Spleen (tissue), 7 donors: ENCODE measurements around the gene MEOX1.

Source experiments
- POLR2A ChIP-seq, 3 donors: fragments of 450-650 bp; IDR thresholded peaks; one replicate each; pipeline ENCODE4 v1.5.1; 2017; ENCODE audit warnings: antibody characterized with exemption in 3 of 3, mild to moderate bottlenecking in 1 of 3
- POLR2AphosphoS5 ChIP-seq, 3 donors: sonication (generic); formaldehyde crosslinking; IDR thresholded peaks; one replicate each; pipeline ENCODE4 v1.5.1; 2017; ENCODE audit warnings: antibody characterized with exemption in 3 of 3
- TF ChIP-seq, protein P1 (sequence below), 11 experiments: fragments of 200-600 bp in 7 of 11; fragments of 450-650 bp in 4 of 11; sonication (generic) in 4 of 11; IDR thresholded peaks in 8 of 11; conservative IDR thresholded peaks in 3 of 11; 1 replicate in 7 of 11; 2 replicates in 4 of 11; pipeline versions ENCODE4 v1.4.0 to v1.8.0; 2016 to 2021; ENCODE audit warnings: antibody characterized with exemption in 11 of 11, inconsistent platforms in 4 of 11, mild to moderate bottlenecking in 1 of 11
- donor health status: DM: no; HTN: no; CAD: no; lungs with moderate emphysema.
- donor health status: DM: no; HTN: no; CAD: no.
- donor health status: DM: no; HTN: no; CAD: no.

DNA sequence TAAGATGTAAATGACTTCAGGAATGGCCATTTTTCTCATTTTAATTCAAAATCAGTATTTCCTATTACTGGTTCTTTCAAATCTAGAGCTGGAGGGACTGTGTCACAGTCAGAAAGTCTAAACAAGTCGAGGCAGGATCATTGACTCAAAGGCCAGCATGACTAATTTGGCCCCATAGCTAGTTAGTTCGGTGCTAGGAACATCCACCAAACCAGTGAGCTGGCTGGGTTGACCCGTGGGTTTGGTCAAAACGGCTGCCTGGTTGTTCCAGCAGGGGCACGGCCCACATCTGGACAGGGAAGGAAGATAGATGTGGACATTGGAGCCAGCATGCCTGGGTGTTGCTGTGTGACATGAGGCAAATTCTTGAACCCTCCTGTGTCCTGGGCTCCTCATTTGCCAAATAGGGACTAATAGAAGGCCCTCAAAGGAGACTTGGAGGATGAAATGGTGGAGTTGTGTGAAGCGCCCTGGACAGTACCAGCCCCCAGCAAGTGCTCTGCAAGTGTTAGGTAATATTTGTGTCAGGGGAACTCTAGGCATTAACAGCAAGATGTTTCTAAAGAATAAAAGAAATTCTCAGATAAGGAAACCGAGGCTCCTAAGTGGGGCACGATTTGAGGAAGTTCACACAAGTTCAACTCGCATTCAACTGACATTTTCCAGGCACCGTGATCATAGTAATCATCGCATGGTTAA is 46.2 kb downstream of the MEOX1 start:
- TF ChIP-seq POLR2A (IDR thresholded peaks at IDR 0.05): no peak
- TF ChIP-seq POLR2AphosphoS5 (IDR thresholded peaks at IDR 0.05): no peak
- TF ChIP-seq, protein P1, sequence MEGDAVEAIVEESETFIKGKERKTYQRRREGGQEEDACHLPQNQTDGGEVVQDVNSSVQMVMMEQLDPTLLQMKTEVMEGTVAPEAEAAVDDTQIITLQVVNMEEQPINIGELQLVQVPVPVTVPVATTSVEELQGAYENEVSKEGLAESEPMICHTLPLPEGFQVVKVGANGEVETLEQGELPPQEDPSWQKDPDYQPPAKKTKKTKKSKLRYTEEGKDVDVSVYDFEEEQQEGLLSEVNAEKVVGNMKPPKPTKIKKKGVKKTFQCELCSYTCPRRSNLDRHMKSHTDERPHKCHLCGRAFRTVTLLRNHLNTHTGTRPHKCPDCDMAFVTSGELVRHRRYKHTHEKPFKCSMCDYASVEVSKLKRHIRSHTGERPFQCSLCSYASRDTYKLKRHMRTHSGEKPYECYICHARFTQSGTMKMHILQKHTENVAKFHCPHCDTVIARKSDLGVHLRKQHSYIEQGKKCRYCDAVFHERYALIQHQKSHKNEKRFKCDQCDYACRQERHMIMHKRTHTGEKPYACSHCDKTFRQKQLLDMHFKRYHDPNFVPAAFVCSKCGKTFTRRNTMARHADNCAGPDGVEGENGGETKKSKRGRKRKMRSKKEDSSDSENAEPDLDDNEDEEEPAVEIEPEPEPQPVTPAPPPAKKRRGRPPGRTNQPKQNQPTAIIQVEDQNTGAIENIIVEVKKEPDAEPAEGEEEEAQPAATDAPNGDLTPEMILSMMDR (IDR thresholded peaks at IDR 0.05 in 8 of 11, conservative IDR thresholded peaks at IDR 0.05 in 3 of 11): no peak
